Psoas muscle (tissue), 8 donors: Measurements from ENCODE around the gene KIAA1755. TPM values are rescaled to one million over a fixed set of nuclear protein-coding genes. Genes with fewer than 3 reads are reported as not detected.

Source experiments
- ATAC-seq, 4 donors: fragments of 200-7000 bp; cut with Tn5 transposase; one replicate each; pipeline ENCODE4 v1.9.1; 2020; ENCODE audit warnings: moderate library complexity in 3 of 4, mild to moderate bottlenecking in 2 of 4
- DNase-seq, 2 donors: peaks; one replicate each; pipeline ENCODE4 v3.0.0-alpha.2; 2020
- H3K27ac ChIP-seq: fragments of 200-600 bp; one replicate; pipeline ENCODE4 v1.8.0; 2022
- H3K27me3 ChIP-seq, 3 donors: fragments of 200-600 bp in 1 of 3; one replicate each; pipeline versions ENCODE4 v1.6.1 to v1.8.0; 2013 to 2022; ENCODE audit warnings: low read length in 2 of 3, mild to moderate bottlenecking in 2 of 3, moderate library complexity in 1 of 3; ENCODE audit not compliant: insufficient read depth in 3 of 3
- H3K36me3 ChIP-seq, 2 donors: fragments of 200-600 bp in 1 of 2; one replicate each; pipeline versions ENCODE4 v1.6.1 to v1.8.0; 2013 to 2022; ENCODE audit warnings: low read depth in 1 of 2, mild to moderate bottlenecking in 1 of 2, moderate library complexity in 1 of 2; ENCODE audit not compliant: insufficient read depth in 1 of 2
- H3K4me1 ChIP-seq: fragments of 200-600 bp; one replicate; pipeline ENCODE4 v1.8.0; 2022
- H3K4me3 ChIP-seq: fragments of 200-600 bp; one replicate; pipeline ENCODE4 v1.8.0; 2022; ENCODE audit warnings: mild to moderate bottlenecking
- H3K9me3 ChIP-seq: fragments of 200-600 bp; one replicate; pipeline ENCODE4 v1.8.0; 2022
- CTCF ChIP-seq: fragments of 200-600 bp; IDR thresholded peaks from one replicate; pipeline ENCODE4 v1.8.0; 2022; ENCODE audit warnings: antibody characterized with exemption
- WGBS, 3 donors: extraction: QIAGEN DNeasy Blood & Tissue Kit; methylation state at CpG; one replicate each; pipeline versions ENCODE4 v1.1.6 to v1.1.7; 2013; 5-methylcytosine and 5-hydroxymethylcytosine counted together
- intact Hi-C, 2 donors: fragments of 100-400 bp; cut with DNase I; formaldehyde crosslinking; loops; one replicate each; pipeline versions ENCODE4 v1.11.0 to v1.14.2; 2022
- polyA plus RNA-seq, 3 donors: library from polyadenylated mRNA; stranded (reverse); fragments of 200-250 nt; gene quantifications; one replicate each; pipeline ENCODE4 v1.2.3, GENCODE V29; 2013
- total RNA-seq, 4 donors: library from RNA; stranded (reverse); fragmentation: NEBNext Ultra II Directional in 2 of 4; extraction: Animal tissue kit (Norgen Biotek cat#: 25700) in 2 of 4; gene quantifications; one replicate each; pipeline versions ENCODE4 v1.2.1 to v1.2.4, GENCODE V29; 2021 to 2023
- donor health status: healthy with polysubstance abuse.
- donor health status: DM: no; HTN: no; CAD: no; lungs with moderate emphysema.
- donor health status: Bipolar disorder and iron deficiency.
- donor health status: healthy.
- donor health status: DM: yes; HTN: yes; CAD: no.
- donor health status: DM: no; HTN: no; CAD: no.
- donor health status: DM: no; HTN: no; CAD: no.
- donor health status: DM: yes; HTN: yes; CAD: no.

The KIAA1755 gene
- total and polyA plus RNA-seq, 7 donors = 0.16 to 2.4 (median 0.29) TPM

GRCh38 chr20:38272961-38273360 is 12.4 kb upstream of the KIAA1755 start:
- Histone ChIP-seq H3K4me3 (no peak overlapping the region), H3K4me1 (no peaks in the 10 kb centered on the region), H3K27me3 (peaks cover 0 to 11% (median 0%) of the 10 kb centered on the region in 3 donors), H3K9me3 (no peaks in the 10 kb centered on the region), H3K27ac (no peak overlapping the region), H3K36me3 (no peaks in the 10 kb centered on the region)
- DNase-seq (no peak), ATAC-seq (no peak)
- intact Hi-C loops = no loop called here
- 52 to 66% (median 64%) methylated on average over 2 of the region's 2 CpGs for WGBS, 3 donors
- TF ChIP-seq CTCF = no peak

- 78 to 80% (median 79%) methylated on average over 2 of the region's 2 CpGs for WGBS, 3 donors
- intact Hi-C loops = no loop called here
- TF ChIP-seq CTCF = no peak
- Histone ChIP-seq H3K36me3 (no peaks in the 10 kb centered on the region), H3K27ac (no peak overlapping the region), H3K27me3 (peaks cover 0 to 11% (median 0%) of the 10 kb centered on the region in 3 donors), H3K4me3 (no peak overlapping the region), H3K9me3 (no peaks in the 10 kb centered on the region), H3K4me1 (no peaks in the 10 kb centered on the region)
- DNase-seq = no peak
- no peak for ATAC-seq
These were observed 11.9 kb upstream of the KIAA1755 start for GRCh38 chr20:38272398-38272797.

GRCh38 chr20:38271608-38272120 is 11.1 kb upstream of the KIAA1755 start:
- no peak overlapping the region for H3K27ac ChIP-seq

GRCh38 chr20:38270869-38271605 is 10.5 kb upstream of the KIAA1755 start:
- Histone ChIP-seq H3K4me3 (no peak overlapping the region), H3K27me3 (peaks cover 0 to 11% (median 0%) of the 10 kb centered on the region in 3 donors), H3K9me3 (no peaks in the 10 kb centered on the region), H3K36me3 (no peaks in the 10 kb centered on the region), H3K4me1 (no peaks in the 10 kb centered on the region), H3K27ac (no peak overlapping the region)
- TF ChIP-seq CTCF = no peak
- ATAC-seq (peak; percentile 30 to 66 (median 58)), DNase-seq (peak; percentile 60 to 73)
- intact Hi-C loops = no loop called here
- 56 to 62% (median 60%) methylated on average over 10 of the region's 10 CpGs for WGBS, 3 donors

More at GRCh38 chr20:38271608-38272120, 11.1 kb upstream of the KIAA1755 start:
- no peak for ATAC-seq
- 93 to 95% (median 94%) methylated on average over 2 of the region's 2 CpGs for WGBS, 3 donors
- H3K27me3 ChIP-seq = peaks cover 0 to 11% (median 0%) of the 10 kb centered on the region in 3 donors
- intact Hi-C loops = no loop called here
- H3K4me1 ChIP-seq = no peaks in the 10 kb centered on the region
- no peaks in the 10 kb centered on the region for H3K9me3 ChIP-seq
- no peak for TF ChIP-seq CTCF
- H3K4me3 ChIP-seq = no peak overlapping the region
- no peaks in the 10 kb centered on the region for H3K36me3 ChIP-seq
- DNase-seq = no peak
